RKO (cell line): ENCODE data around the gene IGSF6.
A peak's percentile ranks its signal among the peaks of the same experiment; 100 is the strongest.

Experiments used
- DNase-seq: peaks from one replicate; pipeline ENCODE4 v3.0.0-alpha.2; 2016; ENCODE audit warnings: low spot score

IGSF6 gene

GRCh38 chr16:21600031-21600773 lies 52.2 kb downstream of the IGSF6 start:
- peak; percentile 60 for DNase-seq

- DNase-seq, result peak; percentile 92
These were observed 53.0 kb downstream of the IGSF6 start, which contains the start of gene METTL9 for GRCh38 chr16:21599122-21600030. Gene METTL9, plus strand, starts transcription at chr16:21599577. Its CDS starts 157 bp downstream, at chr16:21599734.

- peak; percentile 19 for DNase-seq
These were observed 53.7 kb downstream of the IGSF6 start for GRCh38 chr16:21598701-21599121.

GRCh38 chr16:21598206-21598605 lies 54.2 kb downstream of the IGSF6 start:
- no peak for DNase-seq

GRCh38 chr16:21597561-21598030 lies 54.8 kb downstream of the IGSF6 start:
- no peak for DNase-seq

- no peak for DNase-seq
These were observed 58.7 kb downstream of the IGSF6 start for GRCh38 chr16:21593530-21594289.

- DNase-seq, result no peak
These were observed 60.2 kb downstream of the IGSF6 start for GRCh38 chr16:21592191-21592590.

- DNase-seq, result no peak
These were observed 61.6 kb downstream of the IGSF6 start for GRCh38 chr16:21590796-21591195.

- no peak for DNase-seq
These were observed 62.1 kb downstream of the IGSF6 start for GRCh38 chr16:21590287-21590686.

GRCh38 chr16:21589551-21589950 lies 62.9 kb downstream of the IGSF6 start:
- DNase-seq, result no peak
